ENCODE measurements around the gene PLAU.
A peak's percentile ranks its signal among the peaks of the same experiment; 100 is the strongest.
"Not testable (repeated sequence)": the region's sequence is repeated elsewhere in the genome, so short reads cannot be mapped to it uniquely, and the experiment has no call there.

Gene PLAU

GRCh38 chr10:73891540-73891939 lies 19.4 kb upstream of the PLAU start:
- in situ Hi-C loops (cut with HindIII; ENCODE audit: low pct_ligation_motif_present, low pct_unique_long_range_greater_than_20kb, low sequenced_read_pairs): loop anchor here (25.0 kb wide), 1 partner anchor 196 kb away; no protein-coding TSS in a partner anchor
- no peak for DNase-seq

- no peak for DNase-seq
- in situ Hi-C loops (cut with HindIII; ENCODE audit: low pct_ligation_motif_present, low pct_unique_long_range_greater_than_20kb, low sequenced_read_pairs): loop anchor here (25.0 kb wide), 1 partner anchor 195 kb away; no protein-coding TSS in a partner anchor
These were observed 18.5 kb upstream of the PLAU start for GRCh38 chr10:73892310-73893030.

GRCh38 chr10:73893426-73893825 lies 17.5 kb upstream of the PLAU start:
- in situ Hi-C loops (cut with HindIII; ENCODE audit: low pct_ligation_motif_present, low pct_unique_long_range_greater_than_20kb, low sequenced_read_pairs): loop anchor here (25.0 kb wide), 1 partner anchor 194 kb away; no protein-coding TSS in a partner anchor
- no peak for DNase-seq

GRCh38 chr10:73894245-73894971 lies 16.5 kb upstream of the PLAU start:
- peak; percentile 92 for DNase-seq
- in situ Hi-C loops (cut with HindIII; ENCODE audit: low pct_ligation_motif_present, low pct_unique_long_range_greater_than_20kb, low sequenced_read_pairs): loop anchor here (25.0 kb wide), 1 partner anchor 193 kb away; no protein-coding TSS in a partner anchor

GRCh38 chr10:73895381-73895780 lies 15.6 kb upstream of the PLAU start:
- not testable (repeated sequence) for DNase-seq
- in situ Hi-C loops (cut with HindIII; ENCODE audit: low pct_ligation_motif_present, low pct_unique_long_range_greater_than_20kb, low sequenced_read_pairs): loop anchor here (25.0 kb wide), 1 partner anchor 192 kb away; no protein-coding TSS in a partner anchor

GRCh38 chr10:73897693-73898092 lies 13.2 kb upstream of the PLAU start:
- in situ Hi-C loops (cut with HindIII; ENCODE audit: low pct_ligation_motif_present, low pct_unique_long_range_greater_than_20kb, low sequenced_read_pairs): loop anchor here (25.0 kb wide), 1 partner anchor 190 kb away; no protein-coding TSS in a partner anchor
- no peak for DNase-seq

- in situ Hi-C loops (cut with HindIII; ENCODE audit: low pct_ligation_motif_present, low pct_unique_long_range_greater_than_20kb, low sequenced_read_pairs): loop anchor here (25.0 kb wide), 1 partner anchor 188 kb away; no protein-coding TSS in a partner anchor
- peak; percentile 44 for DNase-seq
These were observed 12.1 kb upstream of the PLAU start for GRCh38 chr10:73898730-73899410.

GRCh38 chr10:73899423-73899822 lies 11.5 kb upstream of the PLAU start:
- in situ Hi-C loops (cut with HindIII; ENCODE audit: low pct_ligation_motif_present, low pct_unique_long_range_greater_than_20kb, low sequenced_read_pairs): loop anchor here (25.0 kb wide), 1 partner anchor 188 kb away; no protein-coding TSS in a partner anchor
- DNase-seq: peak; percentile 92

- DNase-seq: no peak
- in situ Hi-C loops (cut with HindIII; ENCODE audit: low pct_ligation_motif_present, low pct_unique_long_range_greater_than_20kb, low sequenced_read_pairs): no loop called here
These were observed 10.9 kb upstream of the PLAU start for GRCh38 chr10:73900064-73900463.

GRCh38 chr10:73901261-73901660 lies 9.7 kb upstream of the PLAU start:
- no peak for DNase-seq
- in situ Hi-C loops (cut with HindIII; ENCODE audit: low pct_ligation_motif_present, low pct_unique_long_range_greater_than_20kb, low sequenced_read_pairs): no loop called here

GRCh38 chr10:73902351-73902750 lies 8.6 kb upstream of the PLAU start:
- in situ Hi-C loops (cut with HindIII; ENCODE audit: low pct_ligation_motif_present, low pct_unique_long_range_greater_than_20kb, low sequenced_read_pairs): no loop called here
- DNase-seq: no peak

- in situ Hi-C loops (cut with HindIII; ENCODE audit: low pct_ligation_motif_present, low pct_unique_long_range_greater_than_20kb, low sequenced_read_pairs): no loop called here
- no peak for DNase-seq
These were observed 5.5 kb upstream of the PLAU start for GRCh38 chr10:73905256-73906020.

- peak; percentile 95 for DNase-seq
- in situ Hi-C loops (cut with HindIII; ENCODE audit: low pct_ligation_motif_present, low pct_unique_long_range_greater_than_20kb, low sequenced_read_pairs): no loop called here
These were observed 4.1 kb upstream of the PLAU start for GRCh38 chr10:73906524-73907447.

- no peak for DNase-seq
These were observed 3.0 kb upstream of the PLAU start for GRCh38 chr10:73907841-73908517.

GRCh38 chr10:73908853-73909539 lies 1.9 kb upstream of the PLAU start:
- in situ Hi-C loops (cut with HindIII; ENCODE audit: low pct_ligation_motif_present, low pct_unique_long_range_greater_than_20kb, low sequenced_read_pairs): no loop called here
- peak; percentile 94 for DNase-seq

More at GRCh38 chr10:73907841-73908517, 3.0 kb upstream of the PLAU start:
- in situ Hi-C loops (cut with HindIII; ENCODE audit: low pct_ligation_motif_present, low pct_unique_long_range_greater_than_20kb, low sequenced_read_pairs): no loop called here

- in situ Hi-C loops (cut with HindIII; ENCODE audit: low pct_ligation_motif_present, low pct_unique_long_range_greater_than_20kb, low sequenced_read_pairs): no loop called here
- no peak for DNase-seq
These were observed 1.3 kb upstream of the PLAU start for GRCh38 chr10:73909540-73910115.

Data from ACHN (cell line).